ENCODE measurements around the gene SMIM28. TPM values are rescaled to one million over a fixed set of nuclear protein-coding genes. Genes with fewer than 3 reads are reported as not detected.
"Not testable (repeated sequence)": the region's sequence is repeated elsewhere in the genome, so short reads cannot be mapped to it uniquely, and the experiment has no call there.

The SMIM28 gene
- total RNA-seq, 1 donor from 2014 or later: not detected

- intact Hi-C loops (cut with micrococcal nuclease): loop anchor here (1.0 to 10.0 kb wide), 15 partner anchors 7 to 1187 kb away; partner anchors contain the start of genes ARFGEF3, CCDC28A, IFNGR1 and REPS1
Measured at GRCh38 chr6:138403801-138404665, 26.3 kb downstream of the SMIM28 start, which contains the start of gene HEBP2. TSS of gene HEBP2 (plus strand) at chr6:138404223. CDS start at chr6:138404496, 273 bp downstream.

- intact Hi-C loops (cut with micrococcal nuclease): loop anchor here (1.0 to 10.0 kb wide), 14 partner anchors 50 to 1188 kb away; partner anchors contain the start of genes ARFGEF3, CCDC28A, IFNGR1 and REPS1
Measured at GRCh38 chr6:138404666-138405337, 27.1 kb downstream of the SMIM28 start.

- intact Hi-C loops (cut with micrococcal nuclease): loop anchor here (2.0 to 10.0 kb wide), 6 partner anchors 183 to 759 kb away; partner anchors contain the start of gene ARFGEF3
Measured at GRCh38 chr6:138405816-138406413, 28.2 kb downstream of the SMIM28 start.

- intact Hi-C loops (cut with micrococcal nuclease): loop anchor here (10.0 kb wide), 4 partner anchors 288 to 758 kb away; no protein-coding TSS in a partner anchor
Measured at GRCh38 chr6:138406443-138406842, 28.7 kb downstream of the SMIM28 start.

- intact Hi-C loops (cut with micrococcal nuclease): no loop called here
Measured at GRCh38 chr6:138410048-138410735, 32.5 kb downstream of the SMIM28 start.

- intact Hi-C loops (cut with micrococcal nuclease): loop anchor here (1.0 kb wide), 1 partner anchor 8 kb away; no protein-coding TSS in a partner anchor
Measured at GRCh38 chr6:138410972-138411880, 33.5 kb downstream of the SMIM28 start.

- intact Hi-C loops (cut with micrococcal nuclease): no loop called here
Measured at GRCh38 chr6:138415125-138415524, 37.4 kb downstream of the SMIM28 start.

- intact Hi-C loops (cut with micrococcal nuclease): no loop called here
Measured at GRCh38 chr6:138416206-138416605, 38.5 kb downstream of the SMIM28 start.

GRCh38 chr6:138417493-138418117 lies 39.9 kb downstream of the SMIM28 start:
- intact Hi-C loops (cut with micrococcal nuclease): no loop called here

- intact Hi-C loops (cut with micrococcal nuclease): no loop called here
Measured at GRCh38 chr6:138418118-138418742, 40.5 kb downstream of the SMIM28 start.

- intact Hi-C loops (cut with micrococcal nuclease): no loop called here
Measured at GRCh38 chr6:138419766-138420165, 42.1 kb downstream of the SMIM28 start.

- intact Hi-C loops (cut with micrococcal nuclease): no loop called here
Measured at GRCh38 chr6:138420356-138420755, 42.7 kb downstream of the SMIM28 start.

GRCh38 chr6:138421089-138421488 lies 43.4 kb downstream of the SMIM28 start:
- intact Hi-C loops (cut with micrococcal nuclease): no loop called here

- intact Hi-C loops (cut with micrococcal nuclease): no loop called here
Measured at GRCh38 chr6:138421608-138422007, 43.9 kb downstream of the SMIM28 start.

GRCh38 chr6:138422861-138423260 lies 45.2 kb downstream of the SMIM28 start:
- intact Hi-C loops (cut with micrococcal nuclease): no loop called here

- intact Hi-C loops (cut with micrococcal nuclease): no loop called here
Measured at GRCh38 chr6:138424004-138424904, 46.5 kb downstream of the SMIM28 start.

- intact Hi-C loops (cut with micrococcal nuclease): not testable (repeated sequence)
Measured at GRCh38 chr6:138425256-138425655, 47.6 kb downstream of the SMIM28 start.
